HG02588 (cell line): Measurements from ENCODE around the gene TMEM44.
"Not testable (repeated sequence)": the region's sequence is repeated elsewhere in the genome, so short reads cannot be mapped to it uniquely, and the experiment has no call there.

Source experiments
- ATAC-seq: cut with Tn5 transposase; IDR thresholded peaks from one replicate; pipeline ENCODE4 v1.9.1; 2021; ENCODE audit warnings: mild to moderate bottlenecking, moderate library complexity; ENCODE audit not compliant: unreplicated experiment

The TMEM44 gene

GRCh38 chr3:194647747-194648146 is 14.5 kb upstream of the TMEM44 start:
- ATAC-seq, result no peak

DNA sequence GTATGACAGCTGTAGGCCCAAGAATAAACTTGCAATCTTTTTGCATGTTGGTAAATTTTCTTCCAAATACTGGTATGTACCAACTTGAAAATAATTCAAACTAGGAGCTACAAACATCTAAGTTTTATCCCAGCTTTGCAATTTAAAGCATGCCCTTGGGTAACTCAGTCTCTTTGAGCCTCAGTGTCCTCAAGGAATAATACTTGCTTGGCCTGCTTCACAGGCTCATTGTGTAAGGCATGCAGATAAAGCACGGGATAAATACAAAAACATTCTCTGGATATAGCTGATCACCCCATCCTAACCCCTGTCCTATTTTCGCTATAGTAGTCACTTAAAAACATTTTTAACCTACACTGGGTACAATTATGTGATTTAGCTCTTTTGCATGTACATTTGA is 9.6 kb upstream of the TMEM44 start:
- ATAC-seq, result no peak

DNA sequence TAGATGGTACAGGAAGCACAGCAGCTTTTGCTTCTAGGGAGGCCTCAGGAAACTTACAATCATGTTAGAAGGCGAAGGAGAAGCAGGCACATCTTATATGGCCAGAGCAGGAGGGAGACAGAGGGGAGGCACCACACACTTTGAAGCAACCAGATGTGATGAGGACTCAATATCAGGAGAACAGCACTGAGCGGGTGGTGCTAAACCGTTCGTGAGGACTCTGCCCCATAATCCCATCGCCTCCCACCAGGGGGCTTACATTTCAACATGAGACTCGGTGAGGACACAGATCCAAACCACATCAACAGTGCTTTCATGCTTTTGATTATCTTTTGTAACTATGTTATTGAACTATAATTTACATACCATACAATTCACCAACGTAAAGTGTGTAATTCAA is 7.6 kb upstream of the TMEM44 start:
- ATAC-seq, result no peak

- no peak for ATAC-seq
These were observed 5.9 kb upstream of the TMEM44 start for GRCh38 chr3:194638991-194639605.

DNA sequence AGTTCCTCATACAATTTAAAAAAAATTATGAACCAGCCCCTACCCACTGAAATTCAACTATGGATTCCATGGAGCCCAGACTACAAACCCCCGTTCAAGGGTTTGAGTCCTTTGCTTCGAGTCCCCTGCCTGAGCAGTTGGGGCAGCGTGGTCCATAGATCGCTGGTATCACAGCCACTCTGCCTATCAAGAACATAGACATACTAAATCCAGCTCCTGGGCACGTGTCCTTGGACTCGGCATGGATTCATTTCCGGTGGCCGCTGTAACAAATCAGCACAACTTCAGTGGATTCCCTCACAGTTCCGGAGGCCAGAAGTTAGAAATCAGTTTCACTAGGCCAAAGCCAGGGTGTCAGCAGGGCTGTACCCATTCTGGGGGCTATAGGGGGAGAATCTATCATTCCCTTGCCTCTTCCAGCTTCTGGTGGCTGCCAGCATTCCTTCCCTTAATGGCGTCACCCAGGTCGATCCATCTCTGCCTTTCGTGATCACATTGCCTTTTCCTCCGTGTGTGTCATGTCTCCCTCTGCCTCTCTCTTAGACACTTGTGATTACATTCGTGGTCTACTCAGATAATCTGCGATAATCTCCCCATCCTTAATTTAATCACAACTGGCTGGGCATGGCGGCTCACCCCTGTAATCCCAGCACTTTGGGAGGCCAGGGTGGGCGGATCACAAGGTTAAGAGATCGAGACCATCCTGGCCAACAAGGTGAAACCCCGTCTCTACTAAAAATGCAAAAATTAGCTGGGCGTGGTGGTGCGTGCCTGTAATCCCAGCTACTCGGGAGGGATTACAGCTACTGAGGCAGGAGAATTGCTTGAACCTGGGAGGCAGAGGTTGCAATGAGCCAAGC is 4.6 kb upstream of the TMEM44 start:
- ATAC-seq, result no peak

DNA sequence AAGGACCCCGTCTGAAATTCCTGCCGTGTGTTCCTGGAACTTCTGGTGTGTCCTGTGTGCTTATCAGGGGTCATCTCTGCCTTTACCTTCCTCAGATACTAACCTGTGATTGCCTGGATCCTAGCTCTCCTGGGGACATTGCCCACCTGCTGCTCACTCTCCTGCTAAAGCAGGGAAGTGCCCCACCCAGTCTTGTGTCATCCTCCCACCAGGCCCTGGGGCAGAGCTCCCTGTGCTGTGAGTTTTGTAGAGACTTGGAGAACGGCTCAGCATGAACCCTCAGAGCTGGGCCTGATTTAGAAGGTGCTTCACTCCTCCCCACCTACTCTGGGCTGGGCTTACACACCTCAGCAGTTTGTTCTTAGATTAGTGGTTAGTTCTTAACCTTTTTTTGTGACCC is 3.8 kb upstream of the TMEM44 start:
- ATAC-seq, result no peak

GRCh38 chr3:194632809-194633348 is 340 bp downstream of the TMEM44 start:
- ATAC-seq, result peak; percentile 65

- no peak for ATAC-seq
These were observed 902 bp downstream of the TMEM44 start for GRCh38 chr3:194632226-194632808.

GRCh38 chr3:194631696-194632095 is 1.5 kb downstream of the TMEM44 start:
- no peak for ATAC-seq

DNA sequence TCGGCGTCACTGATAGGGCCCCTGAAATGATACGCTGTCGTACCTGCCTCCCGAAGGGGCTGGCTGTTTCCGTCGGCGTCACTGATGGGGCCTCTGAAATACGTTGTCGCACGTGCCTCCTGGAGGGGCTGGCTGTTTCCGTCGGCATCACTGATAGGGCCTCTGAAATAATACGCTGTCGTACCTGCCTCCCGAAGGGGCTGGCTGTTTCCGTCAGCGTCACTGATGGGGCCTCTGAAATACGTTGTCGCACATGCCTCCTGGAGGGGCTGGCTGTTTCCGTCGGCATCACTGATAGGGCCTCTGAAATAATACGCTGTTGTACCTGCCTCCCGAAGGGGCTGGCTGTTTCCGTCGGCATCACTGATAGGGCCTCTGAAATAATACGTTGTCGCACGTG is 2.5 kb downstream of the TMEM44 start:
- ATAC-seq, result not testable (repeated sequence)

DNA sequence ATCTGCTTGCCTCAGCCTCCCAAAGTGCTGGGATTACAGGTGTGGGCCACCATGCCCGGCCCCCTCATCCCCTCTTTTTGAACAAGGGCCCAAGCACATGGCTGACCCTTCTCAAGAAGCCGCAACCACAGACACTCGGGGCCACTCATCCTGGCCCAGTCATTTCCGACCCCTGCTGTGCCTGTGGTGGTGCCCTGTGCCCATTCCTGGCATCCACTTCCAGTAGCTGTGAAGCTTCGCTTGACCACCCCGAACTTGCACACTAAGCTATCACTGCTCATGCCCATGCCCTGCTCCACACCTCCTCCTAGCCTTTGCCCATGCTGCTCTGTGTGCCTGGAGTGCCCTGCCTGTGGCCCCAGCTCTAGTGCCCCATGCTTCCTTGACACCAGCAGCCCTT is 8.3 kb downstream of the TMEM44 start:
- no peak for ATAC-seq

- ATAC-seq, result no peak
These were observed 9.5 kb downstream of the TMEM44 start for GRCh38 chr3:194623449-194624290.

GRCh38 chr3:194622621-194623340 is 10.4 kb downstream of the TMEM44 start:
- no peak for ATAC-seq

GRCh38 chr3:194621947-194622346 is 11.3 kb downstream of the TMEM44 start:
- no peak for ATAC-seq

GRCh38 chr3:194620196-194620595 is 13.0 kb downstream of the TMEM44 start:
- ATAC-seq, result no peak

GRCh38 chr3:194619741-194620140 is 13.5 kb downstream of the TMEM44 start:
- ATAC-seq, result no peak

- ATAC-seq, result no peak
These were observed 14.2 kb downstream of the TMEM44 start for GRCh38 chr3:194618858-194619608.

- ATAC-seq, result no peak
These were observed 15.4 kb downstream of the TMEM44 start for GRCh38 chr3:194617827-194618226.

DNA sequence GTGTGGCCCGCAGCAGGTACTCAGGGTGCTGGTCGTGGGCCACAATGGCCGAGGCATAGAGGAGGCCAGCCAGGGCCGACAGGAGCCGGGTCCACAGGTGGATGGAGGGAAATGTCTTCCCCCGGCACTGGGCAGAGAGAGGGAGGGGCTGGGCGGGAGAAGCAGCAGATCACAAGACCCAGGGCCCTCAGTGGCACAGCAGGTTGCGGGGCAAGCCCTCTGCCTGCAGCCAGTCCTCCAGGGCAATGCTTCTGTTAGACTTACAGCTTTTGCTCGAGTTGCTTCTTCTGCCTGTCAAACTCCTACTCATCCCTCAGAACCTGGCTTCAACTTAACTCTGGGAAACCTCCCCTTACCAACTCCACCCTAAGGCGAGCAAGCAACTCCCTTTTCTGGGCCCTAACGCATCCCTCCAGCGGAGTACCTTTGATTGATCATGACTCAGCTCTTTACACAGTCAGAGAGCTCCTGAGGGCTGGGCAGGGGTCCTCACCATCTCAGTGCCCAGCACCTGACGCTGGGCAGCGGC is 16.0 kb downstream of the TMEM44 start:
- ATAC-seq, result no peak
